Left cardiac atrium (tissue), 4 donors: Measurements from ENCODE around the gene HSPB7. TPM values are rescaled to one million over a fixed set of nuclear protein-coding genes. Genes with fewer than 3 reads are reported as not detected.
"Not testable (repeated sequence)": the region's sequence is repeated elsewhere in the genome, so short reads cannot be mapped to it uniquely, and the experiment has no call there.

Experiments
- ATAC-seq, 2 donors: fragments of 200-7000 bp; cut with Tn5 transposase; one replicate each; pipeline ENCODE4 v1.9.1; 2020; ENCODE audit warnings: mild to moderate bottlenecking in 2 of 2, moderate library complexity in 2 of 2
- DNase-seq: peaks from one replicate; pipeline ENCODE4 v3.0.0-alpha.2; 2020
- intact Hi-C, 2 donors: fragments of 100-400 bp; cut with DNase I; formaldehyde crosslinking; loops; one replicate each; pipeline versions ENCODE4 v1.14.1 to v1.15.1; 2022 to 2023
- long read RNA-seq: library from polyadenylated mRNA; unstranded; transcript quantifications from one replicate; pipeline ENCODE4 v2.0.0, GENCODE V29; 2021
- total RNA-seq, 2 donors: library from RNA; stranded (reverse); fragmentation: NEBNext Ultra II Directional; extraction: Animal tissue kit (Norgen Biotek cat#: 25700); gene quantifications; one replicate each; pipeline ENCODE4 v1.2.1, GENCODE V29; 2021
- donor health status: DM: no; HTN: yes; CAD: no.
- donor health status: DM: no; HTN: yes; CAD: no; lungs with severe emphysema.
- donor health status: DM: yes; HTN: yes; CAD: no.
- donor health status: Dilated cardiomyopathy.

The HSPB7 gene
- 1,000 to 10,000 TPM; 1,770 to 2,192 TPM for total RNA-seq
- long read RNA-seq, transcript HSPB7-205 (2 exons, 2,702 nt), result minor isoform, 342 of 1,413 reads
- long read RNA-seq, transcript HSPB7-201 (3 exons, 2,892 nt), result major isoform, 564 of 1,413 reads
- long read RNA-seq, transcript HSPB7-207 (3 exons, 844 nt), result minor isoform, 37 of 1,413 reads
- long read RNA-seq, transcript HSPB7-204 (3 exons, 2,128 nt), result minor isoform, 19 of 1,413 reads
- long read RNA-seq, partial matches to known transcripts, result 427 of 1,413 reads
- long read RNA-seq, other reads (novel, unspliced or antisense), result 14 of 1,413 reads

DNA sequence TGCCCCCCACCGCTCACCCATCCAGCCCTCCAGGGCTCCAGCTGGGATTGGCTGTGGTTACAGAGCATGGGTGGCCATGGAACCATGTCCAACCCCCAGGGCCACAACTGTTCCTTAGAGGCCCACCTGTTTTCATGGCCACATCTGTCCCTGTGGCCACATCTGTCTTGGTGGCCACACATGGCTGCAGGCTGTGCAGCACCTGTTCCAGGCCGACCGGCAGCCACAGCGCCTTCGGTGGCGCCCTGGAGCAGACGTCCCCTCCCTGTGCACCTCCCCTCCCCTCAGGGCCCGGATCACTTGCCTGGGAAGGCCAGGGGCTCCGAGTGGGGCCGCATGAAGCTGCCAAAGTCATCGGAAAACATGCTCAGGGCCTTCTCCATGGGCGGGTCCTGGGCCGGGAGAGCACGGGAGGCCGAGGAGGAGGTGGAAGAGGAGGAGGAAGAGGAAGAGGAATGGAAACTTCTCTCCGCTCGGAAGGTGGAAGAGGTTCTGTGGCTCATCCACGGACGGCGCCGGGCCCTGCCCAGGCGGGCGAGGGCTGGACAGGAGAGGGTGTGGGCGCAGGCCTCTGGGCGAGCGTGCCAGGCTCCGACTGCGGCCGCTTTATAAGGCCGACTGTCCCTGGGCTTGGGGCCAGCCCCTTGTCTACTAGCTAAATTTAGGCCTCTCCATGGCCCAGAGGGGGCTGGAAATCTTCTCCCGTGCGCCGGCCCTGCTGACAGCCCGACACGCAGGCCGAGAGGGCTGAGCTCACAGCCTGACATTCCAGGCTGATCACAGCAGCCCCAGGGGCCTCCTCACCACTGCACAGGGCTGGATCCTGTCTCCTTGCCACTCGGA is at the start of gene HSPB7:
Gene HSPB7, minus strand, starts transcription at position 583 of the 843 bp plus-strand sequence. Its CDS starts 80 bp downstream, at position 503.
- ATAC-seq, result peak; percentile 64 to 66
- intact Hi-C loops, result no loop called here
- DNase-seq, result peak; percentile 92

DNA sequence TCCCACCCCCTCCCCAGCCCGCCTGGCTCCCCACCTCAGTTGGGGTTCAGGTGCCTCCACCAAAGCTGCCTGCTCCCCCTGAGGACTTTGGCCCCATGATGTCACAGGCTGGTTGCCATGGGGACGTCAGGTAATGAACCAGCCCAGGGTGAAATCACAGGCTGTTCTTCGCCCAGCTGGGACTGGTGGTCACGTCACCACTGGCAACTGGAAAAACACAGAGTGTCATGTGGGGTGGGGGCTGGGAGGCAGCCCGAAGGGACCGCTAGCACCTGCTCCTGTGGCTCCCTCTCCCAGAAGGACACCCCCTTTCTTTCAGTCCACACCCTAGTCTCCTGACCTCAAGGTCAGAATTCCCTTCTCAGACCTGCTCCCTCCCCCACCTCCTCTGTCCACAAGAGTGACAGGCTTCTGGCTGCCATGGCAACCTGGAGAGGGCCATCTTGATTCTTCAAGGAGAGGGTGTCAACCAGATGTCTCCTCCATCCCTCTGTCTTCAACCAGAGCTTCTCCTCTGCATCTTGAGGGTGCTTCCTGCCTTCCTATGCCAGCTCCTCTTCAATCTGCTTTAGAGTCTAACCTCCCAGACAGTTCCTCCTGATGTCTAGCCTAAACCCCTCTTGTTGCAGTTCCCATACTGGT is 49.4 kb upstream of the HSPB7 start:
- ATAC-seq, result no peak
- intact Hi-C loops, result no loop called here
- no peak for DNase-seq

GRCh38 chr1:16066245-16066644 is 48.4 kb upstream of the HSPB7 start:
- DNase-seq (no peak), ATAC-seq (no peak)
- intact Hi-C loops, result no loop called here

GRCh38 chr1:16065269-16065576 is 47.4 kb upstream of the HSPB7 start:
- intact Hi-C loops, result no loop called here
- no peak for ATAC-seq
- no peak for DNase-seq

DNA sequence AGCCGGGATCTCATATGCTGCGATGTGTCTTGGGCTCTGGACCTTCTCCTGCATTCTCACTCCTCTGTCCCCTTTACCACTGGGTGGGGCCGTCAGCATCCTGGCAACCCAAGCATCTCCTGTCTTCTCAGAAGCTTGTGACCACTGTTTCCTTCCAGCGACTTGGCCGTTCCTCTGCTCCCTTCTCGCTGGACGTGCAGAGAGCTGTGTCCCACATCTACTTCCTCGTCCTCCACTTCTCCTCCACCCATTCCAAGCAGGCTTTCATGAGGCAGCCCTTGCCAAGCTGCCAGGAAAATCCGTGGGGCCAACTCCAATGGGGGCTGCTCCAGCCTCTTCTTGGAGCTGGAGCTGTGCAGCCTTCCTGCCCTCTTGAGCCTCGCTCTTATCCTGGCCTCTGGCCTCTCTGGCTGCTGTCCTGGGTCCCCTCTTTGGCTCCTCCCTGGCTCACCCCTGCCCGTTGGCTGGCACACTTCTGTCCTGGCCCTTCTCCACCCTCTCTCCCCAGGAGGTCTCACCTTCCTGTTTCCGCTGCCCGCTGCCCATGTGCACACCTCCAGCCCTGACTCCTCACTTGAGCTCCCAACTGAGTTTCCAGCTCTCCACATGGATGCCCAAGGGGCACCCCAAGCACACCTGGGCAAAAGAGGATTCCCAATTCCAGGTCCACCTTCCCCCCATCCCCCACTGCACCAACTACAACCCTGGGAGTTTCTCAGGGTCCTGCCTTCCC is 46.9 kb upstream of the HSPB7 start:
- no peak for DNase-seq
- intact Hi-C loops, result no loop called here
- ATAC-seq, result no peak

DNA sequence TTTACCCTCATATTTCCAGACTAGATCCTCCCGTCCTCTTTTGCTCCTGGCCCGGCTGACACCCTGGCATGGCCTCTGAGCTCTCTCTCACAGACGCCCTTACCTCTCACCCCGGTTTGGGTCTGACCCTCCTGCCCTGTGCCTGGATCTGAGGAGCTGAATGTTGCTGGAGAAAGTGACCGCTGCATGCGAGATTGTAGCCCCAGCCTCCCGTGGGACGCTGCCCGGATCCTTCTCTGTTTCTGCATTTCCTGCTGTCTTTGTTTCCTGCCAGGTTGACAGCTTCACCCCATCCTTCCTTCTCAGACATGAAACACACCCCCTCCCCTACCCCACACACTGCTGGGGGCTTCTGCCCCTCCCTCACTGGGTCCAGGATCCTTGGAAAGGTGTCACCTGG is 46.1 kb upstream of the HSPB7 start:
- intact Hi-C loops, result no loop called here
- no peak for DNase-seq
- ATAC-seq, result no peak

GRCh38 chr1:16063226-16063829 is 45.5 kb upstream of the HSPB7 start:
- intact Hi-C loops, result no loop called here
- ATAC-seq, result no peak
- no peak for DNase-seq

DNA sequence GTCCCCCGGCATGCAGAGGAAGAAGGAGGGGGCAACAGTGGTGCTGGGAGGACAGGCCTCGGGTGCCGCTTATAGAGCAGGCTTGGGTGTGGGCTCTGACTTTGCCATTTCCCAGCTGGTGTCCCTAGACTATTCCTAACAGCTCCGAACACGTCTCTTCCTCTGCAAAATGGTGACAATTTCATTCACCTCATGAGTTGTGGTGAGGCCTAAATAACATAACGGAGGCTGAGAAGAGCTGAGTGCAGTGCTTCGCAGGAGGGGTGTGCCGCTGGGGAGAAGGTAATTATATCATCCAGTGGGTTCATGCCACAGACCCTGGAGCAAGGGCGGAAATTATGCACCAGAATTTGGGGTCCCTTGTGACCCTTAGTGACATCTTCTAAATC is 44.8 kb upstream of the HSPB7 start:
- DNase-seq, ATAC-seq, intact Hi-C loops: not testable (repeated sequence)

DNA sequence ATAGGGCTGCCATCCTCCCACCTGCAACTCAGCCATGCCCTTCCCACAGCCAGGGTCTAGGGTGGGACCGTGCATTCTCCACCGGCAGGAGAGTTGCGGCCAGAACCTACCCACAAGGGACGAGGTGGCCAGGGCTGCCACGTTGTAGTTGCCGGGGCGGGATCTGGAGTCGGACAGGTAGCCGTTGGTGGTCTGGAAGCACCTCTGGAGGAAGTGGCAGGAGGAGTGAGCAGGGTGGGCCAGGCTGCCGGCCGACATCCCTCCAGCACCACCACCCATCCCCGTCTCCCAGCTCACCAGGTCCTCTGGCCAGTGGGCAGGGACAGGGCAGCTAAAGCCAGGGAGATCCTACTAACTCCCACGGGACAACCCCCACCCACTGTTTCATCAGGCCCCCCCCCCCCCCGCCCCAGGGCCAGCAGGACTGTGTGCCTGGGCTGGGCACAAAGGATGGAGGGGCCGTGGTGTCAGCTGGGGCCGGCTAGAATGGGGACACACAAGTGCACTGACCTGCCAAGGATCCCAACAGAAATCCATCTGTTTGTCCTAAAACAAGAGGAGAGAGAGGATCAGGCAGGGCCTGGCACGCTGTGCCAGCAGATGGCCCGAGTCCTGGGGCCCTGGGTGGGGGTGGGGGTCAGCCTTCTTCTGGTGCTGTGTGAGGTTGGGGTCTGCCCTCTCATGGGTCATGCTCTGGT is 44.3 kb upstream of the HSPB7 start:
- intact Hi-C loops, DNase-seq, ATAC-seq: not testable (repeated sequence)

DNA sequence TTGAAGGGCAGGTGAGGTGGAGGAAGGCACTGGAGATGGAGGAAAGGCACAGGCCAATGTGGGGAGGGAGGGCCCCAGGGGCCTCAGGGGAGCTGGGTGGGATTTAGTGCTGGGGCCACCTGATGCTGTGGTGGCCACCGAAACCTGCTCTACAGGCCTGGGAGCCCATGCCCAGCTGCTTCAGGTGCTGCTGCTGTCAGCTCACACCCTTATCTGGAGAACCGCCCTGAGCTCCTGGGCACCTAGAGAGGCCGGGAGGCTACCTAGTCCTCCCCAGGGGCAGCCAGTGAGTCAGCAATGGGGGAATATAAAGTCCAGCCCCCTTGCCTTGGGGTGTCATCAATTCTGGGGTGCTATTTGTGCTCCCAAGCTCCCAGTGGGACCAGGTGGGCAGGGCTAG is 43.4 kb upstream of the HSPB7 start:
- ATAC-seq, result no peak
- DNase-seq, result no peak
- intact Hi-C loops, result no loop called here

- intact Hi-C loops, result loop anchor here (10.0 kb wide), 2 partner anchors 54 to 264 kb away; partner anchors contain the start of gene SRARP (in 1 of the 2)
- peak in 1 of 2 donors; percentile 4 for ATAC-seq
- not testable (repeated sequence) for DNase-seq
These were observed 40.7 kb upstream of the HSPB7 start for GRCh38 chr1:16058394-16059120.

DNA sequence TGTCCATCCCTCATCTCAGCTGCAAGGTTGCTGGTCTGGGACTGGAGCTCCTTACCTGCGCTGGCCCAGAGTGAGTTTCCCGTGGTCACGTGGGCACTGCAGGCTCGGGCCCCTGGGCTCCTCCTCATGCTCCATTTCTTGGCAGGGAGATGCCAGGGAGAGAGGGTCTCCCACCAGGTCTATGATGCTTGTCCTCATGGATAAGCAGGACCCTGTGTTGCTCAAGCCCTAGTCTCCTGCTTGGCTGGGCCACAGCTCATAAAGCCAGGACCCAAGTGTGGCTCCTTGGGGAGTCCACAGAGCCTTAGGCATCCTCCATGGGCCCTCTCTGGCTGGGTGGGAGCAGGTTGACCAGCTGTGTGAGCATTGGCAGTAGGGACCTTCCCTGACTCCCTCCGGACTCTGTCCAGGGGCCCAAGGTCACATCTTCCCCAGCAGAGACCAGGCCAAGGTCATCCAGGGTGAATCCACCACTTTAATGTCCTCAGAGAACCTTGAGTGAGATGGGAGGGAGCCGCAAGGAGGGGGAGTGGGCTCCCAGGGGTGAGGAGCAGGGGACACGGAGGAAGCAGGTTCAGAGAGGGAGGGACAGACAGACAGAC is 39.6 kb upstream of the HSPB7 start:
- DNase-seq, ATAC-seq: not testable (repeated sequence)
- intact Hi-C loops, result loop anchor here (10.0 kb wide), 2 partner anchors 53 to 263 kb away; partner anchors contain the start of gene SRARP (in 1 of the 2)

GRCh38 chr1:16056521-16056912 is 38.7 kb upstream of the HSPB7 start:
- ATAC-seq, DNase-seq: not testable (repeated sequence)
- intact Hi-C loops, result loop anchor here (1.0 to 10.0 kb wide), 3 partner anchors 47 to 262 kb away; partner anchors contain the start of gene SRARP (in 1 of the 2)

- peak; percentile 89 for DNase-seq
- intact Hi-C loops, result loop anchor here (1.0 to 10.0 kb wide), 3 partner anchors 47 to 261 kb away; partner anchors contain the start of gene SRARP (in 1 of the 2)
- ATAC-seq, result peak; percentile 83 to 86
These were observed 38.0 kb upstream of the HSPB7 start for GRCh38 chr1:16055613-16056520.

GRCh38 chr1:16054598-16055540 is 37.0 kb upstream of the HSPB7 start:
- intact Hi-C loops, result loop anchor here (10.0 kb wide), 2 partner anchors 50 to 260 kb away; partner anchors contain the start of gene SRARP (in 1 of the 2)
- no peak for ATAC-seq

More at GRCh38 chr1:16054598-16055540, 37.0 kb upstream of the HSPB7 start:
- no peak for DNase-seq
